ENCODE measurements around the gene IFNAR2.

The IFNAR2 gene

DNA sequence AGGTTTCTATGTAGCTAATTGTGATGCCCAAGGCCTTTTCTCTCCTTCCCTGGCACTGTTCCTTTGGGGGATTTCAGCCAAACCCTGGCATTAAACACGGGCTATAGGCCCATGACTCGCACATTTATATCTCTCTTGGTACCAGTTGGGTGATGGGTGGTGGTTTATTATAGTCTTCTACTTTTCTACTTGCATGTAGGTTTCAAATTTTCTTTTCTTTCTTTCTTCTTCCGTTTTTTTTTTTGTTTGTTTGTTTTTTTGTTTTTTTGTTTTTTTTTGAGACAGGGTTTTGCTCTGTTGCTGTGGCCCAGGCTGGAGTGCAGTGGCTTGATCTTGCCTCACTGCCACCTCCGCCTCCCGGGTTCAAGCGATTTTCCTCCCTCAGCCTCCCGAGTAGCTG lies 37.5 kb downstream of the IFNAR2 start:
- DNase-seq (ENCODE audit: low read depth, low spot score), result no peak

DNA sequence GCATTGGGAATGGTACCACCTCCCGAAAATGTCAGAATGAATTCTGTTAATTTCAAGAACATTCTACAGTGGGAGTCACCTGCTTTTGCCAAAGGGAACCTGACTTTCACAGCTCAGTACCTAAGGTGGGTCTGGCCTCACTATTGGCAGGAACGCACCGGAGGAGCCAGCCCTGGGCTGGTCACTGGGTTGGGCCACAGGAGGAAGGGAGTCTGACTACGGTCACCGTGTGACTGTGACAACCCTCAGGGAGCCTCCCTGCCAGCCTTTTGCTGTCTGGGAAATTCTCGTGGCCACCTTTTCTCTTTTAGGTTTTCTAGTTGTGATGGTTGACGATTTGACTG lies 38.6 kb downstream of the IFNAR2 start:
- no peak for DNase-seq (ENCODE audit: low read depth, low spot score)

DNA sequence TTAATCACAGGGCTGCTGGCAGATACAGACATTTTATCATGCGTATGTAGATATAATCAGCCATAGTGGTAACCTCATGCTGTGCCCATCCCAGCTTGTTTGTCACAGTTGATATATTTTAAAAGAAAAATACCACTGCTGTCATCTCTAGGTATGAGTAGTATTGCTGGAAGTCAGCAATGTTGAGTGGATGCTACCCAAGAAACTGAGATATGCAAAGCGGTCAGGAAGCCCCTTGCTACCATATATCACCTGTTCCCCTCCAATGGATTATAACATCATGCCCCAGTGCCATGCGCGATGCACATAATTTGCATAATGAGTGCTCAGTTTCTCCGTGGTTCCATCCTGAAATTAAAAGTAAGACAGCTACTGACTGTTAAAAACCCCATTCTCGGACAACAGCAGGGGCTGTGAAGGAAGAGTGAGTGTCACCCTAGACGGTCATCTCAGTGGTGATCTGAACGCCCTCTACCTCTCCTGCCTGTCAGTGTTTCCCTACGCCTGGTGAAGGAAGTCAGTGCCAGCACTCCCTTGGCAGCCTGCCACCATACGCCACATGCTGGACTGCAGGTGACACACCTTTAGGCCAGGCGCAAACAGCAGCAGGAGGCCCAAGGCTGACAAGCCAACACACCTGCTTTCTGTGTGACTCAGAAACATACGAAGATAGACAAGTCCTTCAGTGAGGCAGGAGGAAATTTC lies 39.2 kb downstream of the IFNAR2 start:
- DNase-seq (ENCODE audit: low read depth, low spot score), result no peak

DNA sequence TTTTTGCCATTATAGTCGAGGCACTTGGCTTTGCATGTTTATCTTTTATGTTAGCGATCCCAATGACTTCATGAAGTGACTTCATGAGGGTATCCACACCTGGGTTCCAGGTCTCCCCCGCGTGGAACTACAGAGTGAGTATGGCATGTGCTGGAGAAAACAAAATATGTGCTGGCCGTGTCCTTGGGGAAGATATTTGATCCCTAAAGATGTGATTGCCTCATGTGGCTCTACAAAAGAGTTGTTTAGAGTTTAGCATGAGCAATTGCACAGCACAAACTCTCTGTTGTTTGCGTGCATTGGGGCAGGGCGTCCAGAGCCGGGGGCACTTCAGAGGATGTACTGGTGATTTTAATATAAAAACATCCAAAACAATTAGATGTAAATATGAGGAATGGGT lies 41.2 kb downstream of the IFNAR2 start:
- DNase-seq (ENCODE audit: low read depth, low spot score), result no peak

DNA sequence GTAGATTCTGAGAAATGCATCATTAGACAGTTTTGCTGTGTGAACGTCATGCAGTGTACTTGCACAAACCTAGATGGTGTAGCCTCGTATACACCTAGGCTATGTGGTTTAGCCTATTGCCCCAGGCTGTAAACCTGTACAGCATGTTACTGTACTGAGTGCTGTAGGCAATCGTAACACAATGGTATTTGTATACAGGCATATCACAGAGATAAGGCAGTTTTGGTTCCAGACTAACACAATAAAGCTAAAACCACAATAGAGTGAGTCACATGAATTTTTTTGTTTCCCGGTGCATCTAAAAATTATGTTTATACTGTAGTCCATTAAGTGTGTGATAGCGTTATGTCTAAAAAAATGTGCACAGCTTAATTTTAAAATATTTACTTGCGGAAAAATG lies 43.3 kb downstream of the IFNAR2 start:
- no peak for DNase-seq (ENCODE audit: low read depth, low spot score)

DNA sequence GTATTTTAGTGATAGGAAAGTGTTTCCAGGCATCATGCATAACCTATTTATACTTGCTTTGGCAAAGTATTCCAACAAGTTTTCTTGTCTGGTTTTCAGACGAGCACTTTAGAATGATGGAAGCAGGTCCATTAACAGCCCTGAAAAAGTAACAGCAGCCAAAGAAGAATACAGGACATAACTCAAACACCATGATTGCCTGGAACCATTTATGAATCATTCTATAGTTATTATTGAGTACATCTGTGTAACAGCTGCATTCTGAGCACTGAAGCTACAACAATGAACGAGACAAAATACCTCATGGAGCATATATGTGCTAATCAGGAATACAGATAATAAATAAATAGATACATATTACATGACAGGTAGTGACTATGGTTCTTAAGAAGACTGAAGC lies 49.0 kb downstream of the IFNAR2 start:
- DNase-seq (ENCODE audit: low read depth, low spot score), result no peak

DNA sequence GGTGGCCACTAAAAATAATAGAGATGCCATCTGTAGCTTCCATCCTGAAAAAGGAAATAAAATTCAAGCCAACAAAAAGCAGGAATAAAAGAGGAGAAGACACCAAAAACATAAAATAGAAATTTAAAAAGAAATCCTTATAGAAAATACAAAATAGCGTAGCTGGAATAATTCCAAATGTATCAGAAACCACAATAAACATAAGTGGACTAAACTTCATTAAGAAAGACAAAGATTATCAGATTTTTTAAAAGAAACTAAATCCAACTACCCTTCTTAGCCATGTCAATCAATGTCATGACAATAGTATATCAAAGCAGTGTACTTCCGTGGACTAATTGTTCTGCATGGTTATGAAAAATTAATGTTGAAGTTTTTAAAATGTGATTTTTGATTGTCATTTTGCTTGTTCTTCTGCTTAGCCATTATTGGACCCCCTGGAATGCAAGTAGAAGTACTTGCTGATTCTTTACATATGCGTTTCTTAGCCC lies 49.6 kb downstream of the IFNAR2 start:
- DNase-seq (ENCODE audit: low read depth, low spot score), result no peak
